Cardiac fibroblast (primary cell): Measurements from ENCODE around the gene COL4A2.
A peak's percentile ranks its signal among the peaks of the same experiment; 100 is the strongest.

ENCODE experiments used
- DNase-seq, 2 donors: peaks; one replicate each; pipeline versions ENCODE4 v3.0.0 to v3.0.0-alpha.2; 2010; ENCODE audit warnings: low read depth in 2 of 2
- H3K4me3 ChIP-seq, 2 donors: replicated peaks in 1 of 2; 1 replicate in 1 of 2; 2 replicates in 1 of 2; pipeline ENCODE4 v1.5.1; 2011; ENCODE audit warnings: low read depth in 2 of 2, low read length in 2 of 2, mild to moderate bottlenecking in 2 of 2, moderate library complexity in 1 of 2
- TF ChIP-seq, protein P1 (sequence below): IDR thresholded peaks from one replicate; pipeline ENCODE4 v1.5.1; 2011; ENCODE audit warnings: low read depth, mild to moderate bottlenecking, low read length, inconsistent platforms

COL4A2 gene

GRCh38 chr13:110326263-110326904, 19.3 kb downstream of the COL4A2 start:
- no peak overlapping the region for H3K4me3 ChIP-seq
- DNase-seq: no peak
- TF ChIP-seq, protein P1, sequence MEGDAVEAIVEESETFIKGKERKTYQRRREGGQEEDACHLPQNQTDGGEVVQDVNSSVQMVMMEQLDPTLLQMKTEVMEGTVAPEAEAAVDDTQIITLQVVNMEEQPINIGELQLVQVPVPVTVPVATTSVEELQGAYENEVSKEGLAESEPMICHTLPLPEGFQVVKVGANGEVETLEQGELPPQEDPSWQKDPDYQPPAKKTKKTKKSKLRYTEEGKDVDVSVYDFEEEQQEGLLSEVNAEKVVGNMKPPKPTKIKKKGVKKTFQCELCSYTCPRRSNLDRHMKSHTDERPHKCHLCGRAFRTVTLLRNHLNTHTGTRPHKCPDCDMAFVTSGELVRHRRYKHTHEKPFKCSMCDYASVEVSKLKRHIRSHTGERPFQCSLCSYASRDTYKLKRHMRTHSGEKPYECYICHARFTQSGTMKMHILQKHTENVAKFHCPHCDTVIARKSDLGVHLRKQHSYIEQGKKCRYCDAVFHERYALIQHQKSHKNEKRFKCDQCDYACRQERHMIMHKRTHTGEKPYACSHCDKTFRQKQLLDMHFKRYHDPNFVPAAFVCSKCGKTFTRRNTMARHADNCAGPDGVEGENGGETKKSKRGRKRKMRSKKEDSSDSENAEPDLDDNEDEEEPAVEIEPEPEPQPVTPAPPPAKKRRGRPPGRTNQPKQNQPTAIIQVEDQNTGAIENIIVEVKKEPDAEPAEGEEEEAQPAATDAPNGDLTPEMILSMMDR: no peak

DNA sequence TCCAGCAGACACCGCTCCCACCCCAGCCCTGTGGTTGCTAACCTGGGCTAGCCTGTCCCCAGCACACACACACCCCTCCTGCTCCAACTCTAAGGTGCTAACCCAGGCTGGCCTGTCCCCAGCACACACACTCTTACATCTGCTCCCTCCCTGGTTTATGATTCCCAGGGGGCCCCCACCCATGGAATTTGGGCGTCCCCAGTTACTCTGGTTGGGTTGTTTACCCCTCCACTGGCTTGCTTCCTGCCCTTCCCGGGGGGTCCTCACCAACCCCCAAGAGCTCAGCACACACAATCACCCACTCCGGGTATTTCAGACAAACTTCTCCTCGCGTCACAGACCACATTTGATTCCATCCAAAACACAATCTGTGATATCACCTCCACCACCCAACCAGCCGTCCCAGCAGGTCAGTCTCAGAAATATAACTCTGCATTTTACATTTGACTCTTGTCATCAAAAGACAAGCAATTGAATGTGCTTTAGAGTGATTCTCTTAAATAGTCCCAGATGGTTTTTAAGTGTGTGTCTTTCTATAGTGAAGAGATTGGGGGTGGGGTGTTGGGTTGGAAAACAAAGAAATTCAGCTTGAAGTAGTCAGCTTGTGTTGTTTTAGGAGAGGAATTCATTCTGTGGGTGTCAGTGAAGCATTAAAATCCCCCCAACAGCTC, 20.1 kb downstream of the COL4A2 start:
- DNase-seq: no peak
- TF ChIP-seq, protein P1: no peak
- no peak overlapping the region for H3K4me3 ChIP-seq

DNA sequence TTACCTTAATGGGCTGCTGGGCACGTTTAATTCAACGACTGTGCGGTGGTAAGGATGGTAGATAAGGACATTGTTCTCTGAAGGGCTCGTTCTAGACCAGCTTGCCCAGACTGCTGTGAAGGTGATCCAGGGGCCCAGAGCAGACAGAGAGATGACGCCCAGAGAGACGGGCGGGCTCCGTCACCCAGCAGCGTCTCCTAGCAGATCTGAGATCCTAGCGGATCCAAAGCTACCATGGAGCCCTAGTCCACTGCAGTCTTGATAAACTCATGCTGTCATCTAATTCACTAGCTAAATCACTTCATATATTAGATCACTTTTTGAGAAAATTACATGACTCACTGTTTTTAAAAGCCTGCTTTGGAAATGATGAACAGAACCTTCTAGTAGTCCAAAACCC, 21.5 kb downstream of the COL4A2 start:
- TF ChIP-seq, protein P1: no peak
- no peak overlapping the region for H3K4me3 ChIP-seq
- DNase-seq: no peak

DNA sequence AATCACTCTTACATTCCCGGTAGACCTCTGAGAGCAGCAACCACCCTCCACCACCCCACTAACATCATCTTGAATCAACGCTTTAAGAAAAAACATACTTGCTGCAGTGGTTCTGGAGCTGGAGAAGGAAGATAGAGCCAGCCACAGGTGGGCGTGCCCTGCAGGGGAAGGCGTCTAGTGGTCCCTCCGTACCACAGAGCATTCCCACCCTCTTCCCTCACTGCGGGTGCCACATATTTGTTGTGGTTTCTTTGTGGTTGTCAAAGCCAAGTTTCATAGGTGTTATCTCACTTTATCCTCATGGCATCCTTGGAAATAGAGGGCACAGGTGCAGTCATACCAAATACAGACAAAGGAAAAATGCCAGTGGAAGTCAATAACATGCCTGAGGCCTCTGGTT, 22.2 kb downstream of the COL4A2 start:
- TF ChIP-seq, protein P1: no peak
- no peak overlapping the region for H3K4me3 ChIP-seq
- no peak for DNase-seq

- DNase-seq: peak; percentile 59 to 60
- peak overlapping the region in 1 of 2 donors; percentile 3 for H3K4me3 ChIP-seq
- TF ChIP-seq, protein P1: no peak
Observed at GRCh38 chr13:110329798-110330461, 22.8 kb downstream of the COL4A2 start.

DNA sequence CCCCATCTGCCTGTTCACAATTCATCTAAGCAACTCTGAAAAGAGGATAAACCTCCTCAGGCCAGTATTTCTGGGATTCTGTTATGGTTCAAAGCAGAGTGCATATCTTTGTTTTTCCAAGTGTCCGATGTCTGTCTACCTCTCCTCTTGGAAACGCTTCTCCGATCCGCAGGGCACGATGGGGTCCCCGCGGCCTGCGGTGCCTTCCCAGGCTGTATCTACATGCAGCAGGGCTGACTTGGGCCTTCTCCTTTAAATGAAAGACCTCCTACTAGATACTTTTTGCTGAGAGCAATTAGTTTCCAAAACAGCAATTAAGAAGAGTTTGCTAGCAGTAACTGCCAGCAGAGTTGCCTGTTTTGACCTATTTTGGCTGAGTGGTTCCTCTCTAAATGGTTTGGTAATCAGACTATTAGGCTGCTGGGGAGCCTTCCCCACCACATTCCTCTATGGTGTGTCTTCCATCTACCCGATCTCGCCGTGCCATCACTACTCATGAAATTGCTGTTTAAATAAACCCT, 23.5 kb downstream of the COL4A2 start:
- peak overlapping the region in 1 of 2 donors; percentile 3 for H3K4me3 ChIP-seq
- peak in 1 of 2 donors; percentile 69 for DNase-seq
- TF ChIP-seq, protein P1: no peak
